ENCODE measurements around the gene TSPOAP1.

GRCh38 chr17:58311429-58311894, 17.1 kb downstream of the TSPOAP1 start:
- no peak for TF ChIP-seq POLR2AphosphoS5 (IDR thresholded peaks at IDR 0.05; ENCODE audit: low read depth, low read length)
- TF ChIP-seq FOXP2 (optimal IDR thresholded peaks at IDR 0.05; ENCODE audit: borderline replicate concordance, extremely low read depth, extremely low read length, insufficient read depth) = no peak
- TF ChIP-seq TAF1 (IDR thresholded peaks at IDR 0.05; ENCODE audit: borderline replicate concordance, insufficient read depth, low read length) = no peak
- no peak for TF ChIP-seq REST (IDR thresholded peaks at IDR 0.05; ENCODE audit: insufficient read depth in 1 of 2, low read depth in 2 of 2, low read length in 2 of 2)
- TF ChIP-seq SIN3A (IDR thresholded peaks at IDR 0.05; ENCODE audit: borderline replicate concordance, insufficient read depth, low read length) = no peak

Measured in PFSK-1 (cell line).